Heart left ventricle (tissue), 13 donors: ENCODE results near the gene DAZAP1.

Source experiments
- POLR2A ChIP-seq, 2 donors: fragments of 450-650 bp; IDR thresholded peaks; one replicate each; pipeline ENCODE4 v1.6.1; 2017; ENCODE audit warnings: antibody characterized with exemption in 2 of 2, mild to moderate bottlenecking in 2 of 2, moderate library complexity in 2 of 2
- TF ChIP-seq, protein P1 (sequence below), 12 donors: fragments of 200-600 bp; sonication (generic) in 4 of 12; IDR thresholded peaks; one replicate each; pipeline versions ENCODE4 v1.5.0 to v1.8.0; 2018 to 2022; ENCODE audit warnings: antibody characterized with exemption in 12 of 12, mild to moderate bottlenecking in 5 of 12
- donor health status: ischemic (EF 13 %, LVEDD 7.1; RV severe dilation, severe dysfunction).
- donor health status: DM: no; HTN: yes; CAD: no.
- donor health status: DM: no; HTN: no; CAD: no.
- donor health status: ischemic (EF 25% LVEDD 6.9; RV normal size, moderate dysfunction).
- donor health status: ischemic (EF 25% LVEDD 5.7; RV mildly dilated, moderate dysfunction).
- donor health status: ischemic (EF 35%, LVEDD 5.7; RV mildly dilated, moderate dysfunction).
- donor health status: nonischemic (EF 11% LVEDD 7.7; RV severe dilation, severe dysfunction).
- donor health status: DM: yes; HTN: yes; CAD: no.
- donor health status: PGD.
- donor health status: ischemic (EF 29% LVEDD 5.4; RV normal size, mild dysfunction).
- donor health status: nonischemic (EF 23%, LVEDD 6.1; RV moderate dilation, normal function).

- TF ChIP-seq, protein P1, sequence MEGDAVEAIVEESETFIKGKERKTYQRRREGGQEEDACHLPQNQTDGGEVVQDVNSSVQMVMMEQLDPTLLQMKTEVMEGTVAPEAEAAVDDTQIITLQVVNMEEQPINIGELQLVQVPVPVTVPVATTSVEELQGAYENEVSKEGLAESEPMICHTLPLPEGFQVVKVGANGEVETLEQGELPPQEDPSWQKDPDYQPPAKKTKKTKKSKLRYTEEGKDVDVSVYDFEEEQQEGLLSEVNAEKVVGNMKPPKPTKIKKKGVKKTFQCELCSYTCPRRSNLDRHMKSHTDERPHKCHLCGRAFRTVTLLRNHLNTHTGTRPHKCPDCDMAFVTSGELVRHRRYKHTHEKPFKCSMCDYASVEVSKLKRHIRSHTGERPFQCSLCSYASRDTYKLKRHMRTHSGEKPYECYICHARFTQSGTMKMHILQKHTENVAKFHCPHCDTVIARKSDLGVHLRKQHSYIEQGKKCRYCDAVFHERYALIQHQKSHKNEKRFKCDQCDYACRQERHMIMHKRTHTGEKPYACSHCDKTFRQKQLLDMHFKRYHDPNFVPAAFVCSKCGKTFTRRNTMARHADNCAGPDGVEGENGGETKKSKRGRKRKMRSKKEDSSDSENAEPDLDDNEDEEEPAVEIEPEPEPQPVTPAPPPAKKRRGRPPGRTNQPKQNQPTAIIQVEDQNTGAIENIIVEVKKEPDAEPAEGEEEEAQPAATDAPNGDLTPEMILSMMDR (IDR thresholded peaks at IDR 0.05) = no peak
- TF ChIP-seq POLR2A (IDR thresholded peaks at IDR 0.05) = no peak
These were observed 33.0 kb downstream of the DAZAP1 start for GRCh38 chr19:1440418-1440801.
